GM23248 (cell line): Measurements from ENCODE around the gene TRPV4.

Experiments used
- EZH2 ChIP-seq: fragments of 200-600 bp; sonication (generic); IDR thresholded peaks from 2 replicates; pipeline ENCODE4 v1.6.1; 2018; ENCODE audit warnings: antibody characterized with exemption, mild to moderate bottlenecking; ENCODE audit not compliant: insufficient read depth, poor library complexity, severe bottlenecking
- EZH2phosphoT487 ChIP-seq: fragments of 200-600 bp; sonication (generic); IDR thresholded peaks from 2 replicates; pipeline ENCODE4 v1.6.1; 2018; ENCODE audit warnings: antibody characterized with exemption, moderate library complexity, mild to moderate bottlenecking, low read depth; ENCODE audit not compliant: insufficient read depth

DNA sequence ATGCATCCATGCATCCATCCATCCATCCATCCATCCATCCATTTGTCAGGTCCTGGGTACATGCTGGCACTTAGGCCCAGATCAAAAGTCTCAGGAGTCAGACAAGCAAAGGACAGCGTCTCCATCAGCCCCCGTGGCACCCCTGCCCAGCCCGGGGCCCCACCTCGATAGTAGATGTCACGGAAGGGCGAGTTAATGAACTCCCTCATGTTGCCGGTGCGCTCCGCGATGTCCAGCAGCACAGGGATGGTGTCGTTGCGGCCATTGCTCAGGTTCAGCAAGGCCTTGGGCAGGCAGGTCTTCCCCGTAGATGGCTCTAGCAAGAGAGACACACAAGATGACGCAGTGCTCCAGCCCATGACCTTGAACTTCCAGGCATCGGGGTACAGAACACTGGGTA is 30.4 kb downstream of the TRPV4 start:
- TF ChIP-seq EZH2: no peak
- no peak for TF ChIP-seq EZH2phosphoT487
